Hindlimb muscle (tissue), 1 donor: ENCODE measurements around the gene MEGF6. TPM values are rescaled to one million over a fixed set of nuclear protein-coding genes. Genes with fewer than 3 reads are reported as not detected.
"Not testable (repeated sequence)": the region's sequence is repeated elsewhere in the genome, so short reads cannot be mapped to it uniquely, and the experiment has no call there.

Source experiments
- DNase-seq: peaks from one replicate; pipeline ENCODE4 v3.0.0-alpha.2; 2013
- polyA plus RNA-seq: library from polyadenylated mRNA; unstranded; fragments of 120-200 nt; gene quantifications from one replicate; pipeline ENCODE4 v1.2.1, GENCODE V29; 2013; ENCODE audit not compliant: insufficient read length

MEGF6 gene
- polyA plus RNA-seq, 1 donor, result 15.6 TPM

DNA sequence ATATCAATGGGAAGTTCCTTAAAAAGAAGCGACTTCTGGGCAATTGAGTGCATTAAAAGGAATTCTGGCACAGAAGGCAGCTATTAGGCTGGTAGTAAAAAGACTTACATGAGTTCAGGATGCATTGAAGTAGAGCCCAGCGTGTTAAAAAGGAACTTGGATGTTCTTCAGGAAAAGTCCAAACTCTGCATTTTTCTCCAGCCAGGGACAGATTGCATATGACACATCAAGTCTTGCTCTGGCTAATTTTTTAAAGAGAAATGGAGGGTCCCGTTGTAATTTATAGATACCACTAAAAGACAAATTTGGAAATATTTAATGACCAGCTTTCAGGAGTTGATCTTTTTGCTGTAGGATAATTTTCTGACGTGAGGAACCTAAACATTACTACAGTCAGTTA is 14.7 kb upstream of the MEGF6 start:
- DNase-seq, result no peak

DNA sequence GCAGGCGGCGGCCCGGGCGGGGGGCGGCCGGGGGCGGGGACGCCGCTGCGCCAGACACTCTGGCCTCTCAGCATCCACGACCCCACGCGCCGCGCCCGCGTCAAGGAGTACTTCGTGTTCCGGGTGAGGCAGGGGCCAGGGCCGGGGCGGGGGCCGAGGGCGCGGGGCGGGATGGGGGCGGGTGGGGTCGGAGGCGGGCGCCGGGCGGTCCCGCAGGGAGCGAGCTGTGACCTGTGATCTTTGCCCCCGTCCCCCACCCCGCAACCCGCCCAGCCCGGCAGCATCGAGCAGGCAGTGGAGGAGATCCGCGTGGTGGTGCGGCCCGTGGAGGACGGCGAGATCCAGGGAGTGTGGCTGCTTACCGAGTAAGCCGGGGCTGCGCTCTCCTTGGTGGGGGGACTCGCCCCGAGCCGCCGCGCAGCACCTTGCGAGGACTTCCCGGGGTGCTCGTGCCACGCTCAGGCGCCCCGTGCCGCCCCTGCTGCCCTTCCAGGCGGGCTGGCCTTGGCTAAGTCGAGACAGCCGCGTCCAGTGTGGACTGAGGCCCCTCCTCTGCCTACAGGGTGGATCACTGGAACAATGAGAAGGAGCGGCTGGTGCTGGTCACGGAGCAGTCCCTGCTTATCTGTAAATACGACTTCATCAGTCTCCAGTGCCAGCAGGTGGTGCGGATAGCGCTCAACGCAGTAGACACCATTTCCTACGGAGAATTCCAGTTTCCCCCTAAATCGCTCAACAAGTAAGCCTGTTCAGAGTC is 14.0 kb upstream of the MEGF6 start:
- DNase-seq, result no peak

GRCh38 chr1:3624200-3625136 is 13.2 kb upstream of the MEGF6 start, which contains the start of gene TPRG1L:
TPRG1L (plus strand) TSS chr1:3625015; CDS start chr1:3625073, 58 bp downstream.
- DNase-seq, result peak; percentile 97

- no peak for DNase-seq
Measured at GRCh38 chr1:3623441-3624199, 12.3 kb upstream of the MEGF6 start.

GRCh38 chr1:3622102-3622501 is 10.8 kb upstream of the MEGF6 start:
- not testable (repeated sequence) for DNase-seq

DNA sequence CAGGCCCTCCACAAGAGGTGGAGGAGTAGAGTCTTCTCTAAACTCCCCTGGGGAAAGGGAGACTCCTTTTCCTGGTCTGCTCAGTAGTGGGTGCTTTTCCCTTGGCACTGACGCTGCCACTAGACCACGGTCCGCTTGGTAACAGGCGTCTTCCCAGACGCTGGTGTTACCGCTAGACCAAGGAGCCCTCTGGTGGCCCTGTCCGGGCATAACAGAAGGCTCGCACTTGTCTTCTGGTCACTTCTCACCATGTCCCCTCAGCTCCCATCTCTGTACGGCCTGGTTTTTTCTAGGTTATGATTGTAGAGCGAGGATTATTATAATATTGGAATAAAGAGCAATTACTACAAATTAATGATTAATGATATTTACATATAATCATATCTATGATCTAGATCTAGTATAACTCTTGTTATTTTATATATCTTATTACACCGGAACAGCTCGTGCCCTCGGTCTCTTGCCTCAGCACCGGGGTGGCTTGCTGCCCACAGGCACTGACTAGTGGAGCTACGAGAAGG is 9.9 kb upstream of the MEGF6 start:
- not testable (repeated sequence) for DNase-seq

DNA sequence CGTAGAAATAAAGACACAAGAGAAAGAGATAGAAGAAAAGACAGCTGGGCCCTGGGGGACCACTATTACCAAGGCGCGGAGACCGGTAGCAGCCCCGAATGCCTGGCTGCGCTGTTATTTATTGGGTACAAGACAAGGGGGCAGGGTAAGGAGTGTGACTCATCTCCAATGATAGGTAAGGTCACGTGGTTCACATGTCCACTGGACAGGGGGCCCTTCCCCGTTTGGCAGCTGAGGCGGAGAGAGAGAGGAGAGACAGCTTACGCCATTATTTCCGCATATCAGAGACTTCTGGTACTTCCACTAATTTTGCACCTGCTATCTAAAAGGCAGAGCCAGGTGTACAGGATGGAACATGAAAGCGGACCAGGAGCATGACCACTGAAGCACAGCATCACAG is 9.4 kb upstream of the MEGF6 start:
- no peak for DNase-seq

DNA sequence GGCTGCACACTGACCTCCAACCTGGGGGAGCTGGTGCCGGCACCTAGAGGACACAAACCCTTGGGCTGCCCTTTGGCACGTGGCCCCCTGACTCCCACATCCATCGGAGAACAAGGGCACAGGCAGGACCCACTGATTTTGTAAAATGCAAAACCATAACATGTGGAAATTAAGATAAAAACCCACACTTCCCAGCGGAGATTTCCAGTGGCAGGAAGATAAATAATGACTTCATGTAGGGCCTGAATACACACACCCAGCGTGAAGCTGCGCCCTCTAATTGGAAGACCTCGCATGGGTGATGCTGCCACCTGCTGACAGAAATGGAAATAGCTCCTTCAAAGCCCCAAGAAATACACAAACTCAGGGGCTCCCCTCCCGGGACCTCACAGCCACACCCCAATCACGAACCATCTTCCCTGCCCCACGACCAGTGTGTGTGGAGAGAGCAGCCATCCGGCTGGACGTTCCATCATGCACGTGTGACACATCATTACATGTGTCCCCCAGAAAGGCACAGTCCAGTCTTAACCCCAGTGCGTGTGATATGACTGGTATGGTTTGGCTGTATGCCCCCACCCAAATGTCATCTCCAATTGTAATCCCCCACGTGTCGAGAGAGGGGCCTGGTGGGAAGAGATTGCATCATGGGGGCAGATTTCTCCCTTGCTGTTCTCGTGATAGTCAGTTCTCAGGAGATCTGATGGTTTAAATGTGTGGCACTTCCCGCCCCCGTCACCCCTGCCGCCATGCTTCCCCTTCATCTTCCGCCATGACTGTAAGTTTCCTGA is 7.8 kb upstream of the MEGF6 start:
- peak; percentile 77 for DNase-seq

- no peak for DNase-seq
Measured at GRCh38 chr1:3618531-3618880, 7.2 kb upstream of the MEGF6 start.

- no peak for DNase-seq
Measured at GRCh38 chr1:3617806-3618345, 6.6 kb upstream of the MEGF6 start.

GRCh38 chr1:3616861-3617260 is 5.6 kb upstream of the MEGF6 start:
- no peak for DNase-seq

DNA sequence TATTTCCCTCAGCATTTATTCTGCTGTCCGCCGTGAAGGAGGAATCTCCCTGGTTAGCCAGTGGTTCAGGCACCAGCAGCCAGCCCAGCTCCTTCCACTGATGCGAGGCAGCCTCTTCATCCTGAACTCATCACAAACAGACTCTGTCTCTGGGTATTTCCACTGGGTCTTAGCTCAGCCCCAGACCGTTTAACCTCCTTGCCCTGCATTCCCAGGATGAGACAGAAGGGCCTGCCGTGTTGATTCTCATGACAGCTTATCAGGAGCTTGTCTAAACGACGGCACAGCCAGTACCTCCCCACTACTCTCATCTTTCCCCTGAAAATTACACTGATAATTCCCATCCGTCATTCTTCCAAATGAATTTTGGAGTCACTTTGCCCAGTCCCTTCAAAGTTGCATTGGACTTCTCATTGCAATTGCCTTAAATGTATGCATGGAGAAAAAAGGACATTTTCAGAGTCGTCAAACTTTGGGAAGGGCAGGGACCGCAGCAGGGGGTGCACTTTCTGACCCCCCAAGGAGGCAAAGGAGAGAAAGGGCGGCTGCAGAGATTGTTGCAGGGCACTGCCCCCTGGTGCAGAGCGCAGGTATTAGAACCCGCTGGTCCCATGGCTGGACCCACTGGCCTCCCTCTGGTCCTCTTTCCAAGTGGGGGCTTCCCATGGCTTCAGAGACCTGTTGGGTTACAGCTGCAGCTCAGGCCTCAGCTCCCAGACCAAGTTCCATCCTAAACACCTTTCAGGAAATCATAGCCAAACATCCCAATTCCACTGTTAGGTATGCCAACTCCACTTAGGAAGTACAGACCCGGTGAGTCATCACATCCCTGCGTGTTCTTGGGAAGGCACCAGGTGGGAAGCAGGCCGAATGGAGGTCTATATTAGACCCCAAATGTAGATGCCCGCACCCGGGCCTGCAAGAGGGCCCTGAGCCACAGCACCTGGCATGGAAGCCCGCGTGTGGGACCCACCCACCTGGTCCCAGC is 3.7 kb upstream of the MEGF6 start:
- DNase-seq, result no peak

GRCh38 chr1:3612123-3612522 is 815 bp upstream of the MEGF6 start:
- no peak for DNase-seq

GRCh38 chr1:3610527-3611169 is 660 bp downstream of the MEGF6 start:
- no peak for DNase-seq

GRCh38 chr1:3609769-3610526 is 1.4 kb downstream of the MEGF6 start:
- no peak for DNase-seq

- DNase-seq, result no peak
Measured at GRCh38 chr1:3609016-3609768, 2.1 kb downstream of the MEGF6 start.

GRCh38 chr1:3608154-3608553 is 3.2 kb downstream of the MEGF6 start:
- DNase-seq, result no peak

DNA sequence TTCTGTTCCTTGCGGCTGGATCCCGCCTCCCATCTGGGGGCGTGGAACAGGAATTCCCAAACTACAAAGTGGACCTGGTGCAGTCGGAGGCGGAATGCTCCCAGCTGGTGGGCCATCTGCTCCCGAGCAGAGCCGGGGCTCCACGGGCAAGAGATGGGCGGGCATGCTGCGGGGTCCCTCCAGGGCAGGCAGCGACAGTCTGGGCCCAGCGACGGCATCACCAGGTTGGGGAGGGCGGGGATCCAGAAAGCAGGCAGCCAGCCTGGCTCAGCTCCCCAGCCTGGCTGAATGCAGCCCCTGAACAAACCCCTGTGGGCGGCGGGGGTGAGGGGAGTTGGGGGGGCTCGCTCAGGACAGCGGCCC is 3.6 kb downstream of the MEGF6 start:
- no peak for DNase-seq
